H1 (cell line): ENCODE data around the gene NHERF2.

Experiments used
- CBX5 ChIP-seq: fragments of 300-800, 300-1000 bp; sonication (generic); IDR thresholded peaks from 2 replicates; pipeline ENCODE4 v1.7.1; 2016; ENCODE audit warnings: antibody characterized with exemption, low read length, low read depth
- CEBPB ChIP-seq: IDR thresholded peaks from 2 replicates; pipeline ENCODE4 v1.6.1; 2012; ENCODE audit warnings: low read depth, low read length
- CREB1 ChIP-seq: IDR thresholded peaks from 2 replicates; pipeline ENCODE4 v1.6.1; 2012; ENCODE audit warnings: inconsistent platforms
- POLR2AphosphoS5 ChIP-seq: IDR thresholded peaks from 2 replicates; pipeline ENCODE4 v1.6.1; 2011; ENCODE audit warnings: low read depth, low read length
- SP2 ChIP-seq: IDR thresholded peaks from 2 replicates; pipeline ENCODE4 v1.6.1; 2012; ENCODE audit warnings: mild to moderate bottlenecking, low read length, inconsistent platforms
- ZNF274 ChIP-seq: IDR thresholded peaks from 2 replicates; pipeline ENCODE4 v1.7.0; 2012; ENCODE audit warnings: low read length, borderline replicate concordance; ENCODE audit errors: extremely low read depth
- TF ChIP-seq, protein P1 (sequence below): IDR thresholded peaks from 2 replicates; pipeline ENCODE4 v1.6.1; 2012; ENCODE audit warnings: inconsistent platforms
- TF ChIP-seq, protein P2 (sequence below), 3 experiments: IDR thresholded peaks; 1 replicate in 2 of 3; 2 replicates in 1 of 3; pipeline versions ENCODE4 v1.5.1 to v1.6.1; 2011; ENCODE audit warnings: low read length in 3 of 3, mild to moderate bottlenecking in 3 of 3, inconsistent platforms in 2 of 3, low read depth in 1 of 3, moderate library complexity in 1 of 3; ENCODE audit not compliant: insufficient read depth in 1 of 3; ENCODE audit errors: control extremely low read depth in 1 of 3

- TF ChIP-seq, protein P1, sequence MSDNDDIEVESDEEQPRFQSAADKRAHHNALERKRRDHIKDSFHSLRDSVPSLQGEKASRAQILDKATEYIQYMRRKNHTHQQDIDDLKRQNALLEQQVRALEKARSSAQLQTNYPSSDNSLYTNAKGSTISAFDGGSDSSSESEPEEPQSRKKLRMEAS: no peak
- TF ChIP-seq, protein P2, sequence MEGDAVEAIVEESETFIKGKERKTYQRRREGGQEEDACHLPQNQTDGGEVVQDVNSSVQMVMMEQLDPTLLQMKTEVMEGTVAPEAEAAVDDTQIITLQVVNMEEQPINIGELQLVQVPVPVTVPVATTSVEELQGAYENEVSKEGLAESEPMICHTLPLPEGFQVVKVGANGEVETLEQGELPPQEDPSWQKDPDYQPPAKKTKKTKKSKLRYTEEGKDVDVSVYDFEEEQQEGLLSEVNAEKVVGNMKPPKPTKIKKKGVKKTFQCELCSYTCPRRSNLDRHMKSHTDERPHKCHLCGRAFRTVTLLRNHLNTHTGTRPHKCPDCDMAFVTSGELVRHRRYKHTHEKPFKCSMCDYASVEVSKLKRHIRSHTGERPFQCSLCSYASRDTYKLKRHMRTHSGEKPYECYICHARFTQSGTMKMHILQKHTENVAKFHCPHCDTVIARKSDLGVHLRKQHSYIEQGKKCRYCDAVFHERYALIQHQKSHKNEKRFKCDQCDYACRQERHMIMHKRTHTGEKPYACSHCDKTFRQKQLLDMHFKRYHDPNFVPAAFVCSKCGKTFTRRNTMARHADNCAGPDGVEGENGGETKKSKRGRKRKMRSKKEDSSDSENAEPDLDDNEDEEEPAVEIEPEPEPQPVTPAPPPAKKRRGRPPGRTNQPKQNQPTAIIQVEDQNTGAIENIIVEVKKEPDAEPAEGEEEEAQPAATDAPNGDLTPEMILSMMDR (IDR thresholded peaks at IDR 0.05; ENCODE audit: control extremely low read depth in 1 of 3, insufficient read depth in 1 of 3, low read depth in 1 of 3, low read length in 3 of 3): no peak
- TF ChIP-seq ZNF274 (no peak), CEBPB (no peak), POLR2AphosphoS5 (no peak), CREB1 (no peak), SP2 (no peak), CBX5 (no peak)
Measured at GRCh38 chr16:2042986-2043666, 16.4 kb downstream of the NHERF2 start.
